Right atrium auricular region (tissue), 2 donors: ENCODE results near the gene JAML. TPM values are rescaled to one million over a fixed set of nuclear protein-coding genes. Genes with fewer than 3 reads are reported as not detected.

ENCODE experiments used
- DNase-seq: peaks from one replicate; pipeline ENCODE4 v3.0.0-alpha.2; 2019; ENCODE audit warnings: low spot score
- H3K27ac ChIP-seq, 2 donors: fragments of 200-600 bp; sonication (generic); 1 replicate in 1 of 2; 2 replicates in 1 of 2; pipeline ENCODE4 v1.5.1; 2016 to 2019
- H3K27me3 ChIP-seq, 2 donors: fragments of 200-600 bp; sonication (generic); one replicate each; pipeline versions ENCODE4 v1.5.1 to v1.6.0; 2017 to 2019
- H3K36me3 ChIP-seq: fragments of 200-600 bp; sonication (generic); one replicate; pipeline ENCODE4 v1.5.1; 2016
- H3K4me1 ChIP-seq, 2 donors: fragments of 200-600 bp; sonication (generic); one replicate each; pipeline versions ENCODE4 v1.5.1 to v1.6.0; 2017 to 2019
- H3K4me3 ChIP-seq, 2 donors: fragments of 200-600 bp; sonication (generic); 1 replicate in 1 of 2; 2 replicates in 1 of 2; pipeline ENCODE4 v1.5.1; 2017 to 2019; ENCODE audit warnings: mild to moderate bottlenecking in 1 of 2, moderate library complexity in 1 of 2
- H3K9me3 ChIP-seq, 2 donors: fragments of 200-600 bp; sonication (generic); one replicate each; pipeline ENCODE4 v1.5.1; 2019
- CTCF ChIP-seq, 2 donors: fragments of 200-600 bp; sonication (generic); IDR thresholded peaks; one replicate each; pipeline ENCODE4 v1.5.1; 2019; ENCODE audit warnings: antibody characterized with exemption in 2 of 2
- total RNA-seq, 2 donors: library from RNA; depleted of rRNA; stranded (reverse); fragments of >200 nt; gene quantifications; one replicate each; pipeline ENCODE4 v1.1.0, GENCODE V29; 2016

Gene JAML
- total RNA-seq, 2 donors from 2014 or later = 0.48 to 2.2 TPM

- DNase-seq = no peak
- H3K9me3 ChIP-seq = no peaks in the 10 kb centered on the region
- TF ChIP-seq CTCF (IDR thresholded peaks at IDR 0.05) = no peak
- H3K27ac ChIP-seq = no peak overlapping the region
- H3K36me3 ChIP-seq = no peaks in the 10 kb centered on the region
- peaks cover 0 to 23% of the 10 kb centered on the region in 2 donors for H3K4me1 ChIP-seq
- no peak overlapping the region for H3K4me3 ChIP-seq
- H3K27me3 ChIP-seq = no peaks in the 10 kb centered on the region
Measured at GRCh38 chr11:118243993-118244762, 19.4 kb upstream of the JAML start.

GRCh38 chr11:118243161-118243560 lies 18.4 kb upstream of the JAML start:
- DNase-seq = no peak
- TF ChIP-seq CTCF (IDR thresholded peaks at IDR 0.05) = no peak
- H3K4me1 ChIP-seq = peaks cover 0 to 23% of the 10 kb centered on the region in 2 donors
- no peaks in the 10 kb centered on the region for H3K9me3 ChIP-seq
- no peak overlapping the region for H3K27ac ChIP-seq
- H3K36me3 ChIP-seq = no peaks in the 10 kb centered on the region
- H3K4me3 ChIP-seq = no peak overlapping the region
- H3K27me3 ChIP-seq = no peaks in the 10 kb centered on the region

- H3K27me3 ChIP-seq = no peaks in the 10 kb centered on the region
- no peak overlapping the region for H3K4me3 ChIP-seq
- peak overlapping the region; percentile 67 to 72 for H3K27ac ChIP-seq
- H3K4me1 ChIP-seq = peaks cover 0 to 23% of the 10 kb centered on the region in 2 donors
- H3K36me3 ChIP-seq = no peaks in the 10 kb centered on the region
- TF ChIP-seq CTCF (IDR thresholded peaks at IDR 0.05) = no peak
- no peak for DNase-seq
- H3K9me3 ChIP-seq = no peaks in the 10 kb centered on the region
Measured at GRCh38 chr11:118241764-118242098, 16.9 kb upstream of the JAML start.

GRCh38 chr11:118240999-118241763 lies 16.4 kb upstream of the JAML start:
- peaks cover 0 to 23% of the 10 kb centered on the region in 2 donors for H3K4me1 ChIP-seq
- no peak for DNase-seq
- no peaks in the 10 kb centered on the region for H3K27me3 ChIP-seq
- H3K27ac ChIP-seq = peak overlapping the region; percentile 67 to 72
- H3K9me3 ChIP-seq = no peaks in the 10 kb centered on the region
- TF ChIP-seq CTCF (IDR thresholded peaks at IDR 0.05) = no peak
- no peaks in the 10 kb centered on the region for H3K36me3 ChIP-seq
- H3K4me3 ChIP-seq = no peak overlapping the region

- DNase-seq = no peak
- Histone ChIP-seq H3K27ac (no peak overlapping the region), H3K4me3 (no peak overlapping the region), H3K9me3 (no peaks in the 10 kb centered on the region), H3K27me3 (no peaks in the 10 kb centered on the region), H3K4me1 (peaks cover 0 to 23% of the 10 kb centered on the region in 2 donors), H3K36me3 (no peaks in the 10 kb centered on the region)
- no peak for TF ChIP-seq CTCF (IDR thresholded peaks at IDR 0.05)
Measured at GRCh38 chr11:118239509-118240205, 14.8 kb upstream of the JAML start.
